HG03108 (cell line): Measurements from ENCODE around the gene PIK3CB.
A peak's percentile ranks its signal among the peaks of the same experiment; 100 is the strongest.
"Not testable (repeated sequence)": the region's sequence is repeated elsewhere in the genome, so short reads cannot be mapped to it uniquely, and the experiment has no call there.

Experiments
- ATAC-seq: cut with Tn5 transposase; IDR thresholded peaks from one replicate; pipeline ENCODE4 v1.9.1; 2021; ENCODE audit warnings: moderate library complexity; ENCODE audit not compliant: unreplicated experiment

Gene PIK3CB

DNA sequence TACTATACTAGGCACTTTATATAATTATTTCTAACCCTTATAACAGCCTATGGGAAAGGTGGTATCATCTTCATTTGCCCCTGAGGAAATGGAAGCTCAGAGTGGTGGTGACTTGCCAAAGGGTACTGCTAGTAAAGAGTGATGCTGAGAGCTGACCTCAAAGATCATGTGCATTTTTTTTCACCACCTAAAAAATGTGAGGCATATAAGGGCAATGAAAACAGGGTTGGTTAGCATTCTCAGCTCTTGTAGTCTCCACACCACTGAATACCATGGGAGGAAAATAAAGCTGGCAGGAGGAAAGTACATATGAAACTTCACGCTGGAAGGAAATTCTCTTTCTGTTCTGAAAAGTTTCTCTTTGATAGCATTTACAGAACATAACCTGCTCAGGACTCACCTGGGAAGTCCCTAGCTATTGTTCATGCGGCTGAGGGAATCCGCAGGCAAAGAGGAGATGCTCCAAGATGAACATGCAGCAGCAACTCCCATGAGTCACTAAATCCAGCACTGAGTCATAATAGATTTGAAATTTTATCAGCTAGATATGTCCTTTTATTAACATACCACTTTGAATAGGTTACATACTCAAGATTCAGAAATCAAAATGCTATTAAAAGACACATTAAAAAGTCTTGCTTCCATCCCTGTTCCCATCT lies 208.9 kb downstream of the PIK3CB start:
- no peak for ATAC-seq

DNA sequence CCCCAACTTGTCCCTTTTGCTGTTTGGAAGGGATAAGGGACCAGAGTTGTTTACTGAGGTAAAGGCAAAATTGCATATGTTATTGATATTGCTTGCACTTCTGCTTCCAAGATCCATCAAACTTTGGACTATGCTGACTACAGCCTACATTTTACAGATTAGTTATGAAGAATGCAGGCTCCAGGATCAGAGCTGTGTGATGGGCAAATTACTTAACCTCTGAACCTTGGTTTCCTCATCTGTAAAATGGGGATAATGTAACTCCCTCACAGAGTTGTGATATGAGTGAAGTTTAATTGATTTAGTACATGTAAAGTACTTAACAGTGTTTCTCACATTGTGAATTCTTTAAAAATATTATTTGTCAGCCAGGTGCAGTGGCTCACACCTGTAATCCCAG lies 210.2 kb downstream of the PIK3CB start:
- no peak for ATAC-seq

DNA sequence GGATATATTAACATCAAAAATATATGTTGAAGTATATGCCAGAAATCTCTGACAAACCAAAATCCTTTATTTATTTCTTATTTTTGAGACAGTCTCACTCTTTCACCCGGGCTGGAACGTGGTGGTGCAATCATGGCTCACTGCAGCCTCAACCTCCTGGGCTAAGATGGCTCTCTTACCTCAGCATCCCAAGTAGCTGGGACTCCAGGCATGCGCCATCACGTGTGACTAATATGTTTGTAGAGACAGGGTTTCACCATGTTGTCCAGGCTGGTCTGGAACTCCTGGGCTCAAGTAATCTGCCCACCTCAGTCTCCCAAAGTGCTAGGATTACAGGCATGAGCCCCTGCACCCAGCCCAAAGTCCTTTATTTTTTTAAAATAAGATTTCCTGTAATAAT lies 214.3 kb downstream of the PIK3CB start:
- no peak for ATAC-seq

DNA sequence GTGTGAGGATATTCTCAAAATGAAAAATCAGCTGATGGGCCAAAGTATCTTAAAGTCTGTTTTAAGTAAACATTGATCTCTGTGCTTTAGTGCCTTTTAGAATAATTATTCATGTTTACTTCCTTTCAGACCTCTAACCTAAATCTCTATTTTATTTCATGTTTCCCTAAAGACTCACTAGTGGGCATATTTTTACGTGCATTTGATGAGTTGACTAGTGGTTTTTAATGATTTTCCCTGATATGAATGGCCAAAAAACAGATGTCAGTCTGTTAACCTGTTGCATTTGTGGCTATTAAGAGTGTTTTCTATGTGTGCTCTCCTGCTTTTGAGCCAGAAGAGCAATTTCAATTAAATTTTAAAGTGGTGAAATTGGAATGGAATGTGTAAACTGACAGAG lies 219.3 kb downstream of the PIK3CB start:
- ATAC-seq: no peak

DNA sequence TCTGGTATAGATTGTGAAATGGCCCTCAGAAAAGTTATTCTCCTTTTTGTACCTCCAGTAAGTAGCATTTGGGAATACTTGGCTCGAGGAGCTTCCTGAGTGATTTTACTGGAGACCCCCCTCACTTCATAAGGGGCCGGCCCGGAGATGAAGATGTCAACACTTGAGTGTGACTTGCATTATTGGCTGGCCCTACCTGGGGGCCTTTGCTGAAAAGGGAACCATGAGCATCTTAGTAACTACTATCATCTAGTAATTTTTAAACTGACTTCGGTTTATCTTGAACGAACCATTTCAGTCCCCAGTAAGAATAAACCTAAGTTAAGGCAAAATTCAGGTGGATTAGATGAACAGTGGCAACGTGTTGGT lies 224.8 kb downstream of the PIK3CB start:
- no peak for ATAC-seq

DNA sequence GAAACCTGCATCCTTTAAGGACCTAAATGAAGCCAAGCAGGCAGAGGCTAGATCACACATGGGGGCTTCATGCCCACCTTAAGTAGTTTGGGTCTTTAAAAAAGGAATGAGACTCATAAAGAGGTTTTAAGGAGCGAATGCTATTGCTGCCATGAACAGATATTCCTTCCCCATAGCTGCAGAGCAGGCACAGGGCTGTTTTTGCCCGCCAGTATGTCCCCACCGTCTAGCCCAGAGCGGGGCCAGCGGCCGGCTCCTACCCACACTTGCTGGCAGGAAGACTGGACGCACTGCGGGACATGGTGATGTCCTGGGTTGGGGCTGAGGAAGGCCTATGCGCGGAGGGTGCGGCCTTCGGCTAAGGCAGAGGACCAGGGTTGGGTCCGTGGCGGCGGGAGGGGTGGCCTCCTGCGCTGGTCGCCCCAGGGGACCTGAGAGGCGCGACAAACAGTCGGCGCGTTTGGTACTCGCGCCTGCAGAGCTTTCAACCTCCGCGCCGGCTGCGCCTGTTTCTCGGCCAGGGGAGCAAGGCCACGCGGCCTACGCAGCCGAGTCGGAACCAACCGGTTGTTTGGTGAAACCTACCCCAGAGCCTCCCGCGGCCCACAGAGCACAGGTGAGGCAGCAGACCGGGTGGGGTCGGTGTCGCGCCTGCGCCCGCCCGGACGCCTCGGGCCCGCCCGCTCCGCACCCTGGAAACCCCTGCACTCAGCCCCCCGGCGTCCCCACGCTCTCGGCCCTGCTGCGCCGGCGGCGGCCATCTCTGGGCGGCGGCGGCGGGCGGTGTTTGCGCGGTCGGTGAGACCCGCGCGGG lies 226.2 kb downstream of the PIK3CB start, which contains the start of gene FAIM:
Gene FAIM, plus strand, starts transcription at position 450 of the 814 bp plus-strand sequence. CDS start 10,956 bp downstream, outside the sequence.
- ATAC-seq: peak; percentile 66

DNA sequence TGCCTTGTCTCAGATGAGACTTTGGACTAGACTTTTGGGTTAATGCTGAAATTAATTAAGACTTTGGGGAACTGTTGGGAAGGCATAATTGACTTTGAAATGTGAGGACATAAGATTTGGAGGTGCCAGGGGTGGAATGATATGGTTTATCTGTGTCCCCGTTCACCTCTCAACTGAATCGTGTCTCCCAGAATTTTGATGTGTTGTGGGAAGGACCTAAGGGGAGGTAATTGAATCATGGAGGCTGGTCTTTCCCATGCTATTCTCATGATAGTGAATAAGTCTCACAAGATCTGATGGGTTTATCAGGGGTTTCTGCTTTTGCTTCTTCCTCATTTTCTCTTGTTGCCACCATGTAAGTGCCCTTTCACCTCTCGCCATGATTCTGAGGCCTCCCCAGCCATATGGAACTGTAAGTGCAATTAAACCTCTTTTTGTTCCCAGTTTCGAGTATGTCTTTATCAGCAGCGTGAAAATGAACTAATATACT lies 230.6 kb downstream of the PIK3CB start:
- not testable (repeated sequence) for ATAC-seq
